CD14-positive monocyte (primary cell): ENCODE results near the gene RAB28. TPM values are rescaled to one million over a fixed set of nuclear protein-coding genes. Genes with fewer than 3 reads are reported as not detected.
A peak's percentile ranks its signal among the peaks of the same experiment; 100 is the strongest.

Experiments used
- DNase-seq, 3 donors: peaks; one replicate each; pipeline ENCODE4 v3.0.0-alpha.2; 2011 to 2022
- H2AFZ ChIP-seq: 2 replicates; pipeline ENCODE4 v1.6.0; 2012; ENCODE audit warnings: mild to moderate bottlenecking, low read depth, low read length, inconsistent platforms; ENCODE audit not compliant: insufficient read depth, poor library complexity, severe bottlenecking
- H3K27ac ChIP-seq, 2 donors: 1 replicate in 1 of 2; 2 replicates in 1 of 2; pipeline ENCODE4 v1.5.1; 2012 to 2013; ENCODE audit warnings: low read length in 2 of 2, control low read depth in 1 of 2, inconsistent platforms in 1 of 2, low read depth in 1 of 2, mild to moderate bottlenecking in 1 of 2
- H3K27me3 ChIP-seq, 2 donors: one replicate each; pipeline versions ENCODE4 v1.6.0 to v1.6.1; 2011 to 2013; ENCODE audit warnings: low read length in 2 of 2; ENCODE audit not compliant: control insufficient read depth in 2 of 2, insufficient read depth in 2 of 2
- H3K36me3 ChIP-seq, 2 donors: replicated peaks in 1 of 2; 1 replicate in 1 of 2; 2 replicates in 1 of 2; pipeline versions ENCODE4 v1.5.1 to v1.6.1; 2012 to 2013; ENCODE audit warnings: low read length in 2 of 2, control low read depth in 1 of 2, inconsistent platforms in 1 of 2, mild to moderate bottlenecking in 1 of 2; ENCODE audit not compliant: insufficient read depth in 2 of 2, control insufficient read depth in 1 of 2
- H3K4me1 ChIP-seq, 2 donors: 1 replicate in 1 of 2; 2 replicates in 1 of 2; pipeline versions ENCODE4 v1.5.1 to v1.6.1; 2012 to 2013; ENCODE audit warnings: low read length in 2 of 2, control low read depth in 1 of 2, inconsistent platforms in 1 of 2, mild to moderate bottlenecking in 1 of 2, moderate library complexity in 1 of 2; ENCODE audit not compliant: insufficient read depth in 2 of 2, control insufficient read depth in 1 of 2
- H3K4me2 ChIP-seq: replicated peaks from 2 replicates; pipeline ENCODE3; 2012; ENCODE audit warnings: low read length, moderate library complexity, mild to moderate bottlenecking; ENCODE audit not compliant: poor library complexity, severe bottlenecking; ENCODE audit errors: extremely low read depth
- H3K4me3 ChIP-seq, 3 experiments: fragments of 200-600 bp in 1 of 3; sonication (generic) in 1 of 3; replicated peaks in 1 of 3; 1 replicate in 2 of 3; 2 replicates in 1 of 3; pipeline ENCODE4 v1.5.1; 2011 to 2013; ENCODE audit warnings: low read length in 3 of 3, mild to moderate bottlenecking in 3 of 3, control low read depth in 2 of 3, low read depth in 2 of 3, inconsistent platforms in 1 of 3, moderate library complexity in 1 of 3
- H3K79me2 ChIP-seq: 2 replicates; pipeline ENCODE4 v1.6.0; 2012; ENCODE audit warnings: mild to moderate bottlenecking, control low read depth, inconsistent platforms, low read length, moderate library complexity; ENCODE audit not compliant: insufficient read depth
- H3K9ac ChIP-seq: 2 replicates; pipeline ENCODE4 v1.6.0; 2017; ENCODE audit warnings: low read length, mild to moderate bottlenecking; ENCODE audit not compliant: insufficient read depth, poor library complexity, severe bottlenecking
- H3K9me3 ChIP-seq, 2 donors: replicated peaks in 1 of 2; 1 replicate in 1 of 2; 2 replicates in 1 of 2; pipeline versions ENCODE4 v1.5.1 to v1.6.1; 2012 to 2013; ENCODE audit warnings: low read length in 2 of 2, control low read depth in 1 of 2; ENCODE audit not compliant: control insufficient read depth in 1 of 2, insufficient read depth in 1 of 2
- H4K20me1 ChIP-seq: 2 replicates; pipeline ENCODE4 v1.6.0; 2012; ENCODE audit warnings: mild to moderate bottlenecking, low read length, control low read depth, moderate library complexity; ENCODE audit not compliant: insufficient read depth
- H3K27ac Mint-ChIP-seq, 7 donors: one replicate each; pipeline ENCODE4 v1.8.0; 2020; ENCODE audit warnings: mild to moderate bottlenecking in 7 of 7, mixed read lengths in 7 of 7, moderate library complexity in 6 of 7, inconsistent platforms in 2 of 7
- H3K27me3 Mint-ChIP-seq, 3 donors: one replicate each; pipeline ENCODE4 v1.8.0; 2021 to 2022; ENCODE audit warnings: low read depth in 3 of 3, mild to moderate bottlenecking in 3 of 3, mixed read lengths in 3 of 3, moderate library complexity in 3 of 3, inconsistent platforms in 1 of 3
- H3K36me3 Mint-ChIP-seq, 2 donors: one replicate each; pipeline ENCODE4 v1.8.0; 2020; ENCODE audit warnings: mixed read lengths in 2 of 2, inconsistent platforms in 1 of 2, mild to moderate bottlenecking in 1 of 2
- H3K4me1 Mint-ChIP-seq: one replicate; pipeline ENCODE4 v1.8.0; 2020; ENCODE audit warnings: mild to moderate bottlenecking, mixed read lengths
- H3K4me3 Mint-ChIP-seq, 2 donors: one replicate each; pipeline ENCODE4 v1.8.0; 2020; ENCODE audit warnings: mild to moderate bottlenecking in 2 of 2, mixed read lengths in 2 of 2, moderate library complexity in 1 of 2
- H3K9me3 Mint-ChIP-seq, 7 donors: one replicate each; pipeline ENCODE4 v1.8.0; 2020 to 2022; ENCODE audit warnings: mixed read lengths in 7 of 7, mild to moderate bottlenecking in 6 of 7, moderate library complexity in 6 of 7, inconsistent platforms in 2 of 7
- WGBS: methylation state at CpG from one replicate; pipeline ENCODE4 v1.1.5; 2013; ENCODE audit warnings: missing lambda C conversion rate; ENCODE audit not compliant: insufficient coverage; 5-methylcytosine and 5-hydroxymethylcytosine counted together
- intact Hi-C, 2 donors: fragments of 100-400 bp; cut with micrococcal nuclease; formaldehyde crosslinking; loops; one replicate each; pipeline versions ENCODE4 v1.15.0 to v1.15.1; 2023
- polyA plus RNA-seq, 3 donors: library from polyadenylated mRNA; depleted of rRNA in 1 of 3; unstranded in 2 of 3; stranded (reverse) in 1 of 3; fragments of 300-500 nt in 2 of 3; fragments of >200 nt in 1 of 3; fragmentation: Illumina TruSeq in 2 of 3; gene quantifications; 1 replicate in 2 of 3; 2 replicates in 1 of 3; pipeline ENCODE4 v1.2.3, GENCODE V29; 2012 to 2021
- TF ChIP-seq, protein P1 (sequence below): fragments of 200-600 bp; IDR thresholded peaks from one replicate; pipeline ENCODE4 v1.8.0; 2022; ENCODE audit warnings: antibody characterized with exemption, mild to moderate bottlenecking

RAB28 gene
- polyA plus RNA-seq, 3 donors, result 7.6 to 18.0 (median 17.8) TPM

DNA sequence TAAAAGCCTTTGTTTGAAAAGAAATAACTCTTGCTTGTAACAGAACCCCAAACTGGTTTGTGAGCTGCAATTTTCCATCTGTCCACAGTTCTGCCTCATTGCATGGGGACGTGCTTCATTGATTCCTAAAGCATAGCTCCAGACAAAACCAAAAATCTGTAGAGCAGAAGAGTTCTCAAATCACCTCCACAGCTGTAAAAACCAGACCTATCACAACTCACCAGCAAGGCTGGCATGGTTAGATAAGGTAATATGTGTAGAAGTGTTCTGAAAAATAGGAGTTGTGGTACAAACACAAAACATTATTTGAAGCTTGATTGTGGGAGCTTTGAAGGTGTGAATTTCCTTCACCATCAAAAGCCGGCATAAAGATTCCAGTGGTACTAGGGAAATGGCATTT, 12.5 kb upstream of the RAB28 start:
- peaks cover 0 to 2% (median 0%) of the 10 kb centered on the region in 7 donors for H3K9me3 Mint-ChIP-seq
- H3K9me3 ChIP-seq, result peaks cover 0 to 5% of the 10 kb centered on the region in 2 donors
- peaks cover 9% of the 10 kb centered on the region for H3K4me1 Mint-ChIP-seq
- no peaks in the 10 kb centered on the region for H4K20me1 ChIP-seq
- no peak overlapping the region for H3K27ac ChIP-seq
- H3K4me3 ChIP-seq, result no peak overlapping the region
- WGBS, result no CpG with 5 or more reads among the region's 2 CpGs
- no peak overlapping the region for H3K27ac Mint-ChIP-seq
- no peak overlapping the region for H3K4me2 ChIP-seq
- H3K79me2 ChIP-seq, result no peaks in the 10 kb centered on the region
- peaks cover 24 to 26% of the 10 kb centered on the region in 2 donors for H3K27me3 ChIP-seq
- H3K4me3 Mint-ChIP-seq, result no peak overlapping the region
- no peak overlapping the region for H2AFZ ChIP-seq
- H3K36me3 Mint-ChIP-seq, result no peaks in the 10 kb centered on the region
- H3K27me3 Mint-ChIP-seq, result peaks cover 10 to 26% (median 23%) of the 10 kb centered on the region in 3 donors
- TF ChIP-seq, protein P1, sequence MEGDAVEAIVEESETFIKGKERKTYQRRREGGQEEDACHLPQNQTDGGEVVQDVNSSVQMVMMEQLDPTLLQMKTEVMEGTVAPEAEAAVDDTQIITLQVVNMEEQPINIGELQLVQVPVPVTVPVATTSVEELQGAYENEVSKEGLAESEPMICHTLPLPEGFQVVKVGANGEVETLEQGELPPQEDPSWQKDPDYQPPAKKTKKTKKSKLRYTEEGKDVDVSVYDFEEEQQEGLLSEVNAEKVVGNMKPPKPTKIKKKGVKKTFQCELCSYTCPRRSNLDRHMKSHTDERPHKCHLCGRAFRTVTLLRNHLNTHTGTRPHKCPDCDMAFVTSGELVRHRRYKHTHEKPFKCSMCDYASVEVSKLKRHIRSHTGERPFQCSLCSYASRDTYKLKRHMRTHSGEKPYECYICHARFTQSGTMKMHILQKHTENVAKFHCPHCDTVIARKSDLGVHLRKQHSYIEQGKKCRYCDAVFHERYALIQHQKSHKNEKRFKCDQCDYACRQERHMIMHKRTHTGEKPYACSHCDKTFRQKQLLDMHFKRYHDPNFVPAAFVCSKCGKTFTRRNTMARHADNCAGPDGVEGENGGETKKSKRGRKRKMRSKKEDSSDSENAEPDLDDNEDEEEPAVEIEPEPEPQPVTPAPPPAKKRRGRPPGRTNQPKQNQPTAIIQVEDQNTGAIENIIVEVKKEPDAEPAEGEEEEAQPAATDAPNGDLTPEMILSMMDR, result no peak
- H3K9ac ChIP-seq, result no peak overlapping the region
- peaks cover 10 to 15% of the 10 kb centered on the region in 2 donors for H3K4me1 ChIP-seq
- intact Hi-C loops, result no loop called here
- H3K36me3 ChIP-seq, result no peaks in the 10 kb centered on the region
- no peak for DNase-seq

GRCh38 chr4:13495753-13496152, 11.6 kb upstream of the RAB28 start:
- H3K9ac ChIP-seq, result no peak overlapping the region
- H3K4me3 Mint-ChIP-seq, result peak overlapping the region in 1 of 2 donors; percentile 35
- no peaks in the 10 kb centered on the region for H3K36me3 Mint-ChIP-seq
- H3K27me3 Mint-ChIP-seq, result peaks cover 12 to 29% (median 25%) of the 10 kb centered on the region in 3 donors
- H3K9me3 Mint-ChIP-seq, result peaks cover 0 to 2% (median 0%) of the 10 kb centered on the region in 7 donors
- TF ChIP-seq, protein P1, result no peak
- peaks cover 10 to 15% of the 10 kb centered on the region in 2 donors for H3K4me1 ChIP-seq
- H3K4me2 ChIP-seq, result no peak overlapping the region
- H4K20me1 ChIP-seq, result no peaks in the 10 kb centered on the region
- no peak overlapping the region for H3K27ac ChIP-seq
- no peak overlapping the region for H2AFZ ChIP-seq
- intact Hi-C loops, result no loop called here
- WGBS, result no CpG with 5 or more reads among the region's 1 CpG
- no peak for DNase-seq
- H3K27ac Mint-ChIP-seq, result no peak overlapping the region
- H3K4me3 ChIP-seq, result no peak overlapping the region
- H3K27me3 ChIP-seq, result peaks cover 24 to 25% of the 10 kb centered on the region in 2 donors
- peaks cover 0 to 5% of the 10 kb centered on the region in 2 donors for H3K9me3 ChIP-seq
- H3K36me3 ChIP-seq, result no peaks in the 10 kb centered on the region
- H3K79me2 ChIP-seq, result no peaks in the 10 kb centered on the region
- H3K4me1 Mint-ChIP-seq, result peaks cover 9% of the 10 kb centered on the region
